Uterus (tissue), 2 donors: ENCODE measurements around the gene DMAC2.

Source experiments
- POLR2A ChIP-seq, 2 donors: fragments of 450-650 bp; IDR thresholded peaks; one replicate each; pipeline ENCODE4 v1.6.1; 2016; ENCODE audit warnings: antibody characterized with exemption in 2 of 2, mild to moderate bottlenecking in 1 of 2, moderate library complexity in 1 of 2
- TF ChIP-seq, protein P1 (sequence below), 4 experiments: fragments of 200-600 bp in 2 of 4; fragments of 450-650 bp in 2 of 4; sonication (generic) in 2 of 4; IDR thresholded peaks; one replicate each; pipeline ENCODE4 v1.5.1; 2016 to 2019; ENCODE audit warnings: antibody characterized with exemption in 4 of 4, mild to moderate bottlenecking in 2 of 4, moderate library complexity in 1 of 4

DNA sequence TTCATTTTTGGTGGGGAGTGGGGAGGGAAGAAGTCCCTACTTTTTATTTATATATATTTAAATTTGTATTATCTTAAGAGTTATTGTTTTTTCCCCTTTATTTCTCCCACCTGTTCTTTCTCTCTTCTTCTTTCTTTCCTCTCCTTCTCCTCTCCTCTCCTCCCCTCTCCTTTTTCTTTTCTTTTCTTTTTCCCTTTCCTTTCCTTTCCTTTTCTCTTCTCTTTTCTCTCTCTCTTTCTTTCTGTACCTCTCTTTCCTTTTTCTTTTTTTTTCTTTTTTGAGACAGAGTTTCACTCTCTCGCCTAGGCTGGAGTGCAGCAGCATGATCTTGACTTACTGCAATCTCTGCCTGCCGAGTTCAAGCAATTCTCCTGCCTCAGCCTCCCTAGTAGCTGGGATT lies 40.2 kb downstream of the DMAC2 start:
- no peak for TF ChIP-seq POLR2A (IDR thresholded peaks at IDR 0.05)
- TF ChIP-seq, protein P1, sequence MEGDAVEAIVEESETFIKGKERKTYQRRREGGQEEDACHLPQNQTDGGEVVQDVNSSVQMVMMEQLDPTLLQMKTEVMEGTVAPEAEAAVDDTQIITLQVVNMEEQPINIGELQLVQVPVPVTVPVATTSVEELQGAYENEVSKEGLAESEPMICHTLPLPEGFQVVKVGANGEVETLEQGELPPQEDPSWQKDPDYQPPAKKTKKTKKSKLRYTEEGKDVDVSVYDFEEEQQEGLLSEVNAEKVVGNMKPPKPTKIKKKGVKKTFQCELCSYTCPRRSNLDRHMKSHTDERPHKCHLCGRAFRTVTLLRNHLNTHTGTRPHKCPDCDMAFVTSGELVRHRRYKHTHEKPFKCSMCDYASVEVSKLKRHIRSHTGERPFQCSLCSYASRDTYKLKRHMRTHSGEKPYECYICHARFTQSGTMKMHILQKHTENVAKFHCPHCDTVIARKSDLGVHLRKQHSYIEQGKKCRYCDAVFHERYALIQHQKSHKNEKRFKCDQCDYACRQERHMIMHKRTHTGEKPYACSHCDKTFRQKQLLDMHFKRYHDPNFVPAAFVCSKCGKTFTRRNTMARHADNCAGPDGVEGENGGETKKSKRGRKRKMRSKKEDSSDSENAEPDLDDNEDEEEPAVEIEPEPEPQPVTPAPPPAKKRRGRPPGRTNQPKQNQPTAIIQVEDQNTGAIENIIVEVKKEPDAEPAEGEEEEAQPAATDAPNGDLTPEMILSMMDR (IDR thresholded peaks at IDR 0.05): no peak
